Transverse colon (tissue), 4 donors: ENCODE data around the gene PRIMA1. TPM values are rescaled to one million over a fixed set of nuclear protein-coding genes. Genes with fewer than 3 reads are reported as not detected.

ENCODE experiments used
- DNase-seq: peaks from one replicate; pipeline ENCODE4 v3.0.0-alpha.2; 2019
- H3K27ac ChIP-seq, 4 donors: fragments of 200-600 bp; sonication (generic); 2 replicates each; pipeline ENCODE4 v1.5.1; 2016 to 2018; ENCODE audit warnings: inconsistent platforms in 4 of 4
- H3K27me3 ChIP-seq: fragments of 200-600 bp; sonication (generic); 2 replicates; pipeline ENCODE4 v1.5.1; 2017; ENCODE audit warnings: inconsistent platforms
- H3K36me3 ChIP-seq, 4 donors: fragments of 200-600 bp; sonication (generic); 2 replicates each; pipeline ENCODE4 v1.5.1; 2017 to 2019; ENCODE audit warnings: inconsistent platforms in 4 of 4
- H3K4me1 ChIP-seq, 4 donors: fragments of 200-600 bp; sonication (generic); 2 replicates each; pipeline ENCODE4 v1.5.1; 2017 to 2020; ENCODE audit warnings: inconsistent platforms in 4 of 4
- H3K4me3 ChIP-seq, 4 donors: fragments of 200-600 bp; sonication (generic); 1 replicate in 1 of 4; 2 replicates in 3 of 4; pipeline versions ENCODE4 v1.5.1 to v1.6.1; 2017 to 2019; ENCODE audit warnings: inconsistent platforms in 4 of 4
- H3K9me3 ChIP-seq, 2 donors: fragments of 200-600 bp; sonication (generic); 2 replicates each; pipeline ENCODE4 v1.5.1; 2017 to 2019; ENCODE audit warnings: inconsistent platforms in 2 of 2
- CTCF ChIP-seq, 5 experiments: fragments of 200-600 bp in 3 of 5; fragments of 450-650 bp in 2 of 5; sonication (generic) in 3 of 5; IDR thresholded peaks; 1 replicate in 2 of 5; 2 replicates in 3 of 5; pipeline ENCODE4 v1.5.1; 2016 to 2017; ENCODE audit warnings: antibody characterized with exemption in 5 of 5, inconsistent platforms in 3 of 5, mild to moderate bottlenecking in 2 of 5, moderate library complexity in 1 of 5
- EP300 ChIP-seq: sonication (generic); formaldehyde crosslinking; IDR thresholded peaks from one replicate; pipeline ENCODE4 v1.6.1; 2017; ENCODE audit warnings: antibody characterized with exemption, low read depth
- POLR2A ChIP-seq: fragments of 450-650 bp; IDR thresholded peaks from one replicate; pipeline ENCODE4 v1.6.1; 2016; ENCODE audit warnings: antibody characterized with exemption, mild to moderate bottlenecking, moderate library complexity
- POLR2AphosphoS5 ChIP-seq, 3 donors: sonication (generic); formaldehyde crosslinking; IDR thresholded peaks; one replicate each; pipeline ENCODE4 v1.6.1; 2016; ENCODE audit warnings: antibody characterized with exemption in 3 of 3
- WGBS, 2 donors: methylation state at CpG; one replicate each; pipeline ENCODE4 v1.1.5; 2018; ENCODE audit warnings: low coverage in 1 of 2; 5-methylcytosine and 5-hydroxymethylcytosine counted together
- in situ Hi-C, 4 donors: fragments of 200-750 bp; cut with MboI; loops; one replicate each; pipeline versions ENCODE4 v1.15.0 to v1.15.1; 2017; ENCODE audit warnings: low sequenced_read_pairs in 3 of 4, low pct_ligation_motif_present in 1 of 4, low pct_unique_long_range_greater_than_20kb in 1 of 4
- intact Hi-C: fragments of 100-400 bp; cut with DNase I; formaldehyde crosslinking; loops from one replicate; pipeline ENCODE4 v1.15.1; 2023; ENCODE audit warnings: low total_unique reads
- total RNA-seq, 4 donors: library from RNA; depleted of rRNA; stranded (reverse); fragments of >200 nt; gene quantifications; one replicate each; pipeline ENCODE4 v1.1.0, GENCODE V29; 2016

Gene PRIMA1
- total RNA-seq, 4 donors from 2014 or later, result 3.0 to 8.2 (median 4.8) TPM

- 84 to 85% methylated on average over 5 to 18 of the region's 19 CpGs for WGBS, 2 donors
Measured at GRCh38 chr14:93727917-93728650, 60.2 kb downstream of the PRIMA1 start.

GRCh38 chr14:93727039-93727740, 61.1 kb downstream of the PRIMA1 start:
- H3K27ac ChIP-seq, result no peak overlapping the region
- H3K4me1 ChIP-seq, result no peaks in the 10 kb centered on the region
- no peak for TF ChIP-seq EP300
- no peak for TF ChIP-seq CTCF (IDR thresholded peaks at IDR 0.05)
- no peak for TF ChIP-seq POLR2AphosphoS5 (IDR thresholded peaks at IDR 0.05)
- no peak for TF ChIP-seq POLR2A
- H3K9me3 ChIP-seq, result no peaks in the 10 kb centered on the region
- no peak overlapping the region for H3K4me3 ChIP-seq
- WGBS, 2 donors, result 84% methylated on average over 23 of the region's 23 CpGs; no CpG with 5 or more reads in 1 of the 2 donors
- H3K36me3 ChIP-seq, result no peaks in the 10 kb centered on the region
- in situ Hi-C loops (no loop called here), intact Hi-C loops (no loop called here)
- H3K27me3 ChIP-seq, result no peaks in the 10 kb centered on the region
- no peak for DNase-seq

More at GRCh38 chr14:93727917-93728650, 60.2 kb downstream of the PRIMA1 start:
- Histone ChIP-seq H3K9me3 (no peaks in the 10 kb centered on the region), H3K4me1 (no peaks in the 10 kb centered on the region), H3K27ac (no peak overlapping the region), H3K36me3 (no peaks in the 10 kb centered on the region), H3K4me3 (no peak overlapping the region), H3K27me3 (no peaks in the 10 kb centered on the region)
- no peak for TF ChIP-seq CTCF (IDR thresholded peaks at IDR 0.05)
- TF ChIP-seq EP300, result no peak
- no peak for TF ChIP-seq POLR2AphosphoS5 (IDR thresholded peaks at IDR 0.05)
- TF ChIP-seq POLR2A, result no peak
- DNase-seq, result no peak
- in situ Hi-C loops (no loop called here), intact Hi-C loops (no loop called here)

- intact Hi-C loops, result no loop called here
- H3K27me3 ChIP-seq, result no peaks in the 10 kb centered on the region
- TF ChIP-seq EP300, result no peak
- no peak for TF ChIP-seq POLR2A
- TF ChIP-seq POLR2AphosphoS5 (IDR thresholded peaks at IDR 0.05), result no peak
- no peak for TF ChIP-seq CTCF (IDR thresholded peaks at IDR 0.05)
- no peaks in the 10 kb centered on the region for H3K9me3 ChIP-seq
- H3K27ac ChIP-seq, result no peak overlapping the region
- H3K36me3 ChIP-seq, result no peaks in the 10 kb centered on the region
- 88% methylated on average over 9 of the region's 9 CpGs; no CpG with 5 or more reads in 1 of the 2 donors for WGBS, 2 donors
- no peaks in the 10 kb centered on the region for H3K4me1 ChIP-seq
- no peak for DNase-seq
- H3K4me3 ChIP-seq, result no peak overlapping the region
- in situ Hi-C loops, result no loop called here
Measured at GRCh38 chr14:93725993-93726392, 62.3 kb downstream of the PRIMA1 start.

- Histone ChIP-seq H3K36me3 (no peaks in the 10 kb centered on the region), H3K4me3 (no peak overlapping the region), H3K9me3 (no peaks in the 10 kb centered on the region), H3K27me3 (no peaks in the 10 kb centered on the region), H3K27ac (no peak overlapping the region), H3K4me1 (no peaks in the 10 kb centered on the region)
- intact Hi-C loops (no loop called here), in situ Hi-C loops (no loop called here)
- TF ChIP-seq POLR2A, result no peak
- no peak for TF ChIP-seq POLR2AphosphoS5 (IDR thresholded peaks at IDR 0.05)
- TF ChIP-seq EP300, result no peak
- no peak for TF ChIP-seq CTCF (IDR thresholded peaks at IDR 0.05)
- DNase-seq, result no peak
- 79% methylated on average over 21 of the region's 21 CpGs; no CpG with 5 or more reads in 1 of the 2 donors for WGBS, 2 donors
Measured at GRCh38 chr14:93725002-93725582, 63.2 kb downstream of the PRIMA1 start.
